CD4-positive, alpha-beta T cell treated with Interleukin-12 subunit alpha and Interleukin-12 subunit beta, for 1 hour (primary cell): ENCODE data around the gene KIAA1755.

ENCODE experiments used
- DNase-seq: peaks from one replicate; pipeline ENCODE4 v3.0.0-alpha.2; 2020

KIAA1755 gene

DNA sequence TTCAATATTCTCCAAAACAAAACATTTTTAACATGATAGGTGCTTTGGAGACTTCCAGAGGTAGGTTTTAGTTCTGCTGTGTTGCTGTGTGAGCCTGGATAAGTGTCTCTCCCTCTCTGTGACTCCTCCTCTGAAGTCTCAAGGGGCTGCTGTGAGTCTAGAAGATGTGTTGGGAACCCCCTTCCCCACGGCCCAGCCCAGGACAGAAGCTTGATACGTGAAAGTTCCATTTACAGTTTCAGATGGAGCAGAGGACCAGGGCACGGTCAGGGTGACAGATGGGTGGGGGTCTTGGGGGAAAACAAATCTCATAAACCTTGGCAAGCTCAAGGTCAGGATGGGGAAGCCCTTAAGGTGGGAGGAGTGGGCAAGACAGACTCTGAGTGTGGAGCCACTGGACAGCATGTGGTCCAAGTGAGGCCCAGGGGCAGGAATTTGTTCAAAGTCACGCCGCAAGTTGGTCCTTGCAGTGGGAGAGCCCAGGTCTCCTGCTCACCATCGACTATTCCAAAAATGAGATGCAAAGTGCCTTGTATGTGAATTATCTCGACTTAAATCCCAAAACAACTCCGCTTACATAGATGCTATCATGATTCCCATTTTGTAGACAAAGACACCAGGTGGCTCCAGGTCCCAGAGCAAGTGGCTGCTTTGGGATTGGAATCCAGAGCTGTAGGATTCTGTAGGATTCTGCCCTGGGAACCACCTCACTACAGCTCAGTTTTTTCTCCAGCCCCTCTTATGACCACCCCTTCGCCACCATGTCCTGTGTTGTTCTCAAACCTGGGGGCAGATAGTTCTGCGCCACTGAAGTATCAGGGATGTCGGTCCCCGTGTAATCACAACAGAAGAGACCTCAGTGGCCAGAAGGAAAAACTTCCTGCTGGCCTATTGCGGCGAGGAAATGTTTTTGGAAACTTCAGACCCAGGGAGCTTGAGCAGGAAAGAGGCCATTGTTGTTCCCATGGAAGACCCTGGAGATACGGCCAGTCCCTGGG lies 97.4 kb downstream of the KIAA1755 start:
- no peak for DNase-seq

DNA sequence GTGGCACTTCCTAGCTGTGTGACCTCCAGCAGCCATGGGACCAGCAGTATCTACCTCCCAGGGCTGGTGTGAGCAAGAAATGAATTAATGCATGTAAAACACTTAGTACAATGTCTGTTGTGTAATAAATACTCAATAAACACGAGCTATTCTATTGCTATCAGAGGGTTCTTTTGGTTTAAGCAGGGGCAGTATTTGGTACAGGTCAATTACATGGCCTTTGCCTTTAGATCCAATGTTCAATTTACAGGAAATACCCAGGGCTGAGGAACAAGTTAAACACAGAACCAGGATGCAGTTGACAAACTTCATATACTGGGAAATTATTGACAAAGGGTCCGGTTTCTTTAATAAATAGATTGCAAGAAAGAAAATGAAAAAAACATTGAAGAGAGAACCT lies 98.4 kb downstream of the KIAA1755 start:
- DNase-seq: no peak

DNA sequence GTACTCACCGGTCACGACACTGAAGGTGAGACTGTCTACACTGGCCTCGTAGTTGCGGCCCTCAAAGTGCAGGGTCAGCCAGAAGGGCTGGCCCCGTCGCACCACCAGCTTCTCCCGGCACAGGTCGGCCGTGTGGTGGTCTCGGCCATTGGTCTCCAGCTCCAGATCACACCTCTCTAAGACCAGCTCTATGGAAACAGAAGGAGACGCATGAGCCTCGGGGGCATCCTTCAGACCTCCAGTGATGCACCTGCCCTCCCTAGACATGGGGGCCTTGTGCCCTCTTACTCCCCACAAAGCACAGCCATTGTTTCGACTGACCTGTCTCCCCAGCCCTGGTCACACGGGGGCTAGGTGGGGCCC lies 99.1 kb downstream of the KIAA1755 start:
- no peak for DNase-seq
